HG02884 (cell line): Measurements from ENCODE around the gene SH3RF3.

Experiments used
- ATAC-seq: cut with Tn5 transposase; IDR thresholded peaks from one replicate; pipeline ENCODE4 v1.9.1; 2021; ENCODE audit warnings: mild to moderate bottlenecking, moderate library complexity; ENCODE audit not compliant: unreplicated experiment

Gene SH3RF3

GRCh38 chr2:109197491-109198418 lies 68.8 kb downstream of the SH3RF3 start:
- no peak for ATAC-seq

- ATAC-seq, result no peak
Measured at GRCh38 chr2:109199790-109200189, 70.8 kb downstream of the SH3RF3 start.

- ATAC-seq, result no peak
Measured at GRCh38 chr2:109200616-109201464, 71.8 kb downstream of the SH3RF3 start.

GRCh38 chr2:109201465-109202327 lies 72.7 kb downstream of the SH3RF3 start:
- no peak for ATAC-seq

GRCh38 chr2:109202486-109202885 lies 73.5 kb downstream of the SH3RF3 start:
- no peak for ATAC-seq

- no peak for ATAC-seq
Measured at GRCh38 chr2:109203246-109204011, 74.4 kb downstream of the SH3RF3 start.

GRCh38 chr2:109204412-109204811 lies 75.4 kb downstream of the SH3RF3 start:
- no peak for ATAC-seq

DNA sequence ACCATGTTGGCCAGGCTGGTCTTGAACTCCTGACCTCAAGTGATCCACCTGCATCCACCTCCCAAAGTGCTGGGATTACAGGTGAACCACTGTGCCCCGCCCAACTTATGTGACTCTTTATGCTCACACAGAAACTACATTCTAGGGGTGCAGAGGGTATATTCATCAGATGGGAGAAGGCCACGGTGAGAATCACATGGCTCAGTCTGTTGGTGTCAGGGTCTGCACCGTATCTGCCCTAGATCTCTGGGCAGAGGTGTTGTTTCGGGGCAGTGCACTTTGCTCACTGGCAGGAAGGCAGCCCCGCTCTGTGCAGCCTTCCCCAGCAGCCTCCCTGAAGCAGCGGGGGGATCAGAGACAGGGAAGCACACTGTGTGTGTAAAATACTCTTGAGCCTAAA lies 76.4 kb downstream of the SH3RF3 start:
- ATAC-seq, result no peak

DNA sequence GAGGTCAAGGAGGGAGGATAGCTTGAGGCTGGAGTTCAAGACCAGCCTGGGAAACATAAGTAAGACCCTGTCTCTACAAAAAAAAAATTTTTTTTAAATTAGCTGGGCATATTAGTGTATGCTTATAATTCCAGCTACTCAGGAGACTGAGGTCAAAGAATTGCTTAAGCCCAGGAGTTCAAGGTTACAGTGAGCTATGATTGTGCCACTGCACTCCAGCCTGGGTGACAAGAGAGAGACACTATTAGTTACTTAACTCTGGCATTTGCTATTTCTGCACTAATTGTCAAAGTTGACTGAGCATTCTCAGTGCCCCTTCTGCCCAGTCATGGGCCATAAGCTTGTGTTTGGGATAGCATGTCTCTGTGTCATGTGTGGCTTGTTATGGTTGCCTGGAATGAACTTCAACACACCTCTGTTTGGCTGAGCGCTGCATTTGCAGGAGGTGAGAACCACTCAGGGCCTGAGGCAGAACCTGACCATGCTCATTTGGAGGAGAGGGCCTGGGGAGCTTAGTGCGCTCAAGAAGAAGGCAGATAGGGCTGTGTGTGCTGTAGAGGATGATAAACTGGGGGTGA lies 77.7 kb downstream of the SH3RF3 start:
- no peak for ATAC-seq

- no peak for ATAC-seq
Measured at GRCh38 chr2:109207176-109207575, 78.2 kb downstream of the SH3RF3 start.

DNA sequence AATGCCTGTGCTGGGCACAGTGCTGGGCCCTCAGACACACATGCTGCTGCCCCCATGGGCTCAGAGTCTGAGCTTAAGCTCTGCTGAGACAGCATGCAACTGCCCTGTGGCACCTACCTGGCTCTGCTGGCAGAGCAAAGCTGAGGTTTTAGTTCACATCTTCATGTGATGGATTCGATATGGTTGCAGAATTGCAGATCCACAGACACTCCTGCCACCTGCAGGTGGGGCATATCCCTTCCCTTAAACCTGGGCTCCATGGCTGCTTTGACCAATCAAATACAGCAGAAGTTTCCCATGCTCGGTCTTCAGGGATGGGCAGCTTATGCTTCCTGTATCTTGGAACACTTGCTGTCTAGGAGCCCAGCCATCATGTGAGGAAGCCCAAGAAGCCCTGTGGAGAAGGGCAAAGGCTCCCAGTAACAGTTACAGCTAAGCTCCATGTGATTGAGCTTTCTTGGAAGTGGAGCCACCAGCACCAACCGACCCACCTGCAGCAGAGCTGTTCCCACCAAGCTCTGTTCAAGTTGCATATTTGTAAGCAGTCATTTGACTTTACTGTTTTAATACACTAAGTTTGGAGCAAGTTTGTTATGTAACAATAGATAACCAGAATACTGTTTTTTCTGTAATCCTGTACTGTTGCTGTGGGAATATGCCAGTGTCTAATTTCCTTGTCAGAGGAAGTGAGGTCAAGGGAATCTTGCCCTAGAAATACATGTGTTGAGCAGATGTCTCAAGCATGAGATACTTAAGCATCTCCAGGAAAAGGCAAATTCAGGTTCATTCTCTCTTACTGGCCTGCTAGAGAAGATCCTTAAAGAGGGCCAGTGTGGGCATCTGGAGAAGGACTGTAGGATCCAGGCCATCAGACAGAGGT lies 79.3 kb downstream of the SH3RF3 start:
- ATAC-seq, result no peak

- ATAC-seq, result no peak
Measured at GRCh38 chr2:109208951-109209335, 79.9 kb downstream of the SH3RF3 start.

GRCh38 chr2:109209412-109209811 lies 80.4 kb downstream of the SH3RF3 start:
- ATAC-seq, result no peak

- no peak for ATAC-seq
Measured at GRCh38 chr2:109209941-109210340, 80.9 kb downstream of the SH3RF3 start.

DNA sequence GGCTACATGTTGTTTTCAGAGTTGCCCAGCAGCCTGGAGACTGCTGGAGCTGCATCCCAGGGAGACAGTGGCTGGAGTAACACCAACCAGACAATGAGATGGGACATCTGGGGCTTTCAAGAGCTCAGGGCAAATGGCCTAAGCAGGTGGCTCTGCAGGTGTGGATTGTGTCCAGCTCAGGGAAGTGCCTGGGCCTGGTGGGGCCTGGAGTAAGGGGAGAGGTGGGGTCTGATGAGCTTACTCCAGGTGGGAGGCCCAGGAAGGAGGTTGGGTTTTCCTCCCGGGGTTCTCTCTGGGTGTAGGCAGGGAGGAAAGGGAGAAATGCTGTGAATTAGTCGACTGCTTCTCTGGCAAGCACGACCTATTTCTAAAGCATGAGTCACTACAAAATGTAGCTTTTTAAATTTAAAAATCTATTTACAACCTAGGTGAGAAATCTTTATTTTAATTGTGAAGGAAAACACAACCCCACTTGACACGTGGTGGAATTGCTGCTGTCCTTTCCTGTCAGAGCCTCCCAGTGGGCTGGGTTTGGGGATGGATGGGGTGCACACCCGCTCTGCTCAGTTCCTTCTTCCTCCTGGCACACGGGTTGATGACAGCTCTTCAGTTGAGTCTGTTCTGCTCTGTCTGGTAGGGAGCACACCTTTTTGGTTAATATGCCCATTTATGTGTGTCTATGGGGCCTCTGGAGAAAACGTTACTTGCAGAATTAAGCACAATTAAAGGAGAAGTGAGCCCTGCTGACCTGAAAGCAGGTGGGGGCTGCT lies 81.6 kb downstream of the SH3RF3 start:
- no peak for ATAC-seq

DNA sequence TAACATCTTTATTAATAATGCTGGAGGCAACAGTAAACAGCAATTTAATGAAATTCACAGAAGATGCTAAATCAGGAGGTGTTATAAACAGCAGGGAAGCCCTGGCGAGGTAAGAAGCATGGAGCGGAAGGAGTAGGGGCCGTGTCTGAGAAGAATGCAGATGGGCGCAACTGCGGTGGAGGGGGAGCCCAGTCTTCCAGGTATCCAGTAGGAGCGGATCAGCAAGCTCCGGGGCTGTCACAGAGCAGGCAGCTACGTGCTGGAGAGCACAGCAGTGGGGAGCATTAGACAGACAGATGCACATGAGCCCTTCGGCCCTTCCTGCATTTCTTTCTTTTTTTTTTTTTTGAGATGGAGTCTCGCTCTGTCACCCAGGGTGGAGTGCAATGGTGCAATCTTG lies 82.3 kb downstream of the SH3RF3 start:
- ATAC-seq, result no peak

DNA sequence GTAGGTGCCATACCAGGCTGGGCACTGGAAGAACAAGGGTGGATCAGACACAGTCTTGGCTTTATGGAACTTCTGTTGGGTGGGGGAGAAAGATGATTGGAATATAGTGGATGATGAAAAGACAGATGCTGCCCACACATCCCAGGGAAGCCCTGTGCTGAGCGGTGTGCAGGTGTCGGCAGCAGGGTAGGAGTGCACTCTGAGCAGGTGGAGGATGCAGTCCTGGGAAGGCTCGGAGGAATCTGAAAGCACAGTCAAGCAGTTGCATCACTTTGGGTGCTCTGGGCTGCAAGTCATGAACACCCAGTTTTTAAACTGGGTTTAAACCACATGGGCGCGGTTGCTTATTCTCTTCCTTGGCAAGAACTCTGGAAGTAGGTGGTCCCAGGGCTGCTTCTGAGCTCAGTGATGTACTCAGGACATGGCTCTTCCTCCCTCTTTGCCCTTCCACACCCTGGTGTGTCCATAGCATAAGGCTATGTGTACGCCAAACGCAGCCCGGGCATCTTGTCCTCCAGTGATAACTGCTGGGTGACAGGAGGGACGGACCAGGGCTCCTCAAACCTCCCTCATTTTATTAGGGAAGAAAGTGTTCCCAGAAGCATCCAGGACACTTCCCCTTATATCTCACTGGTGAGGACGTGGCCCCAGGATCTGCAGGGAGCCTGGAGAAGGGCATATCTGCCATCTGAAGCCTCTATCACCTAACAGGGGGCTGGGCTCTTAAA lies 84.0 kb downstream of the SH3RF3 start:
- no peak for ATAC-seq
